ENCODE data around the gene MRPL10.

DNA sequence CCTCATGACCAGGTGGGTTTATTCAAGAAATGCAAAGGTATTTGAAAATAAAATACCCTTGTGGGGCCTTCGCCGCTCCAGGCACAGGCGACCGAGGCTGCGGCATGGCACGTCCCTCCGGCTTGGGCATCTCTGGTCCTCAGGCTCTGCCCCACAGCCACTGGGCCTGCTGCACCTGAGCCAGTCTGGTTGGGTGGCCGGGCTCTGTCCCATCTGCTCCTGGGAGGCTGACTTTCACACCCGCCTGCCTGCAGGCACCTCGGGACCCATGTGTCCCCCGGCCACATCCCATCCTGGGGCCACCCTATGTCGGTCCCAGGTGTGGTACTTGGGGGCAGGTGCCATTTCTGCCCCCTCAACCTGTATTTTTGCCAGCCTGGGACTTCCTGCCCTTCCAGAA lies 30.7 kb downstream of the MRPL10 start:
- TF ChIP-seq, protein P1, sequence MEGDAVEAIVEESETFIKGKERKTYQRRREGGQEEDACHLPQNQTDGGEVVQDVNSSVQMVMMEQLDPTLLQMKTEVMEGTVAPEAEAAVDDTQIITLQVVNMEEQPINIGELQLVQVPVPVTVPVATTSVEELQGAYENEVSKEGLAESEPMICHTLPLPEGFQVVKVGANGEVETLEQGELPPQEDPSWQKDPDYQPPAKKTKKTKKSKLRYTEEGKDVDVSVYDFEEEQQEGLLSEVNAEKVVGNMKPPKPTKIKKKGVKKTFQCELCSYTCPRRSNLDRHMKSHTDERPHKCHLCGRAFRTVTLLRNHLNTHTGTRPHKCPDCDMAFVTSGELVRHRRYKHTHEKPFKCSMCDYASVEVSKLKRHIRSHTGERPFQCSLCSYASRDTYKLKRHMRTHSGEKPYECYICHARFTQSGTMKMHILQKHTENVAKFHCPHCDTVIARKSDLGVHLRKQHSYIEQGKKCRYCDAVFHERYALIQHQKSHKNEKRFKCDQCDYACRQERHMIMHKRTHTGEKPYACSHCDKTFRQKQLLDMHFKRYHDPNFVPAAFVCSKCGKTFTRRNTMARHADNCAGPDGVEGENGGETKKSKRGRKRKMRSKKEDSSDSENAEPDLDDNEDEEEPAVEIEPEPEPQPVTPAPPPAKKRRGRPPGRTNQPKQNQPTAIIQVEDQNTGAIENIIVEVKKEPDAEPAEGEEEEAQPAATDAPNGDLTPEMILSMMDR (IDR thresholded peaks at IDR 0.05; ENCODE audit: insufficient read depth, low read length): no peak
- no peak for TF ChIP-seq SPI1 (IDR thresholded peaks at IDR 0.05; ENCODE audit: borderline replicate concordance, low read depth)
